HEK293T (cell line): ENCODE results near the gene PLCL2.

Experiments used
- ARNT ChIP-seq: fragments of 450-650 bp; IDR thresholded peaks from 2 replicates; pipeline ENCODE4 v1.6.1; 2017; ENCODE audit warnings: mild to moderate bottlenecking
- BHLHE40 ChIP-seq: fragments of 450-650 bp; IDR thresholded peaks from 2 replicates; pipeline ENCODE4 v1.6.1; 2016; ENCODE audit warnings: mild to moderate bottlenecking, moderate library complexity, borderline replicate concordance
- ELF4 ChIP-seq: fragments of 450-650 bp; IDR thresholded peaks from 2 replicates; pipeline ENCODE4 v1.6.1; 2017; ENCODE audit warnings: antibody characterized with exemption
- FOXA1 ChIP-seq: fragments of 450-650 bp; IDR thresholded peaks from 2 replicates; pipeline ENCODE4 v1.6.1; 2016; ENCODE audit warnings: mild to moderate bottlenecking
- FOXK2 ChIP-seq: fragments of 450-650 bp; IDR thresholded peaks from 2 replicates; pipeline ENCODE4 v1.6.1; 2016; ENCODE audit warnings: mild to moderate bottlenecking
- L3MBTL2 ChIP-seq: fragments of 450-650 bp; conservative IDR thresholded peaks from 2 replicates; pipeline ENCODE4 v1.6.1; 2016; ENCODE audit warnings: mild to moderate bottlenecking
- NFRKB ChIP-seq: fragments of 450-650 bp; IDR thresholded peaks from 2 replicates; pipeline ENCODE4 v1.6.1; 2016; ENCODE audit warnings: mild to moderate bottlenecking, moderate library complexity
- SP1 ChIP-seq: fragments of 450-650 bp; IDR thresholded peaks from 2 replicates; pipeline ENCODE4 v1.6.1; 2017
- SUZ12 ChIP-seq: fragments of 450-650 bp; IDR thresholded peaks from 2 replicates; pipeline ENCODE4 v1.6.1; 2016; ENCODE audit warnings: mild to moderate bottlenecking
- TF ChIP-seq, protein P1 (sequence below): fragments of 450-650 bp; IDR thresholded peaks from 2 replicates; pipeline ENCODE4 v1.6.1; 2016

GRCh38 chr3:16875876-16876550 is 8.7 kb upstream of the PLCL2 start:
- TF ChIP-seq L3MBTL2 (no peak), NFRKB (no peak), FOXA1 (no peak), ARNT (no peak), ELF4 (no peak), SUZ12 (no peak), SP1 (no peak), BHLHE40 (no peak), FOXK2 (no peak)
- TF ChIP-seq, protein P1, sequence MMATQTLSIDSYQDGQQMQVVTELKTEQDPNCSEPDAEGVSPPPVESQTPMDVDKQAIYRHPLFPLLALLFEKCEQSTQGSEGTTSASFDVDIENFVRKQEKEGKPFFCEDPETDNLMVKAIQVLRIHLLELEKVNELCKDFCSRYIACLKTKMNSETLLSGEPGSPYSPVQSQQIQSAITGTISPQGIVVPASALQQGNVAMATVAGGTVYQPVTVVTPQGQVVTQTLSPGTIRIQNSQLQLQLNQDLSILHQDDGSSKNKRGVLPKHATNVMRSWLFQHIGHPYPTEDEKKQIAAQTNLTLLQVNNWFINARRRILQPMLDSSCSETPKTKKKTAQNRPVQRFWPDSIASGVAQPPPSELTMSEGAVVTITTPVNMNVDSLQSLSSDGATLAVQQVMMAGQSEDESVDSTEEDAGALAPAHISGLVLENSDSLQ = no peak
